Renal pelvis (tissue), 4 donors: ENCODE measurements around the gene GSTA5. TPM values are rescaled to one million over a fixed set of nuclear protein-coding genes. Genes with fewer than 3 reads are reported as not detected.
A peak's percentile ranks its signal among the peaks of the same experiment; 100 is the strongest.
"Not testable (repeated sequence)": the region's sequence is repeated elsewhere in the genome, so short reads cannot be mapped to it uniquely, and the experiment has no call there.

Experiments used
- DNase-seq: peaks from one replicate; pipeline ENCODE4 v3.0.0-alpha.2; 2013
- polyA plus RNA-seq, 3 donors: library from polyadenylated mRNA; unstranded; fragments of 120-200 nt; gene quantifications; one replicate each; pipeline ENCODE4 v1.2.1, GENCODE V29; 2013; ENCODE audit not compliant: insufficient read length in 3 of 3

GSTA5 gene
- polyA plus RNA-seq, 3 donors = not detected

GRCh38 chr6:52794366-52794765, 46.2 kb downstream of the GSTA5 start:
- not testable (repeated sequence) for DNase-seq

GRCh38 chr6:52790861-52791260, 49.8 kb downstream of the GSTA5 start:
- no peak for DNase-seq

GRCh38 chr6:52789658-52790057, 51.0 kb downstream of the GSTA5 start:
- DNase-seq = peak; percentile 40

GRCh38 chr6:52788478-52788877, 52.1 kb downstream of the GSTA5 start:
- peak; percentile 42 for DNase-seq

- DNase-seq = no peak
Measured at GRCh38 chr6:52787917-52788316, 52.7 kb downstream of the GSTA5 start.

- no peak for DNase-seq
Measured at GRCh38 chr6:52786249-52786956, 54.2 kb downstream of the GSTA5 start.

GRCh38 chr6:52782696-52783274, 57.8 kb downstream of the GSTA5 start:
- DNase-seq = not testable (repeated sequence)

GRCh38 chr6:52782209-52782608, 58.4 kb downstream of the GSTA5 start:
- DNase-seq = not testable (repeated sequence)

Other genes starting within 250 kb of the GSTA5 start
- 10 to 100 TPM; 40.4 to 43.3 (median 42.3) TPM for gene TMEM14A, start 169.7 kb downstream of the GSTA5 start, polyA plus RNA-seq
- gene GSTA2, start 77.3 kb downstream of the GSTA5 start, polyA plus RNA-seq = under 1 TPM; 0.27 to 0.36 (median 0.34) TPM
- 1 to 10 TPM; 1.2 to 1.3 (median 1.2) TPM for gene GSTA1, start 37.0 kb downstream of the GSTA5 start, polyA plus RNA-seq
- under 1 TPM in 1 of 3 donors, not detected in 2; 0.27 TPM for gene GSTA3, start 68.9 kb upstream of the GSTA5 start, polyA plus RNA-seq
- gene GSTA4, start 154.5 kb upstream of the GSTA5 start, polyA plus RNA-seq = 100 to 1,000 TPM in 2 of 3 donors, 10 to 100 TPM in 1; 96.9 to 111 (median 105) TPM
- gene CILK1, start 221.0 kb upstream of the GSTA5 start, polyA plus RNA-seq = 10 to 100 TPM; 13.5 to 16.9 (median 16.1) TPM
- 100 to 1,000 TPM in 2 of 3 donors, 10 to 100 TPM in 1; 89.2 to 124 (median 107) TPM for gene FBXO9, start 224.6 kb upstream of the GSTA5 start, polyA plus RNA-seq